ENCODE measurements around the gene DISP1.

The DISP1 gene

GRCh38 chr1:222814536-222815439 is at the start of gene DISP1:
DISP1 (plus strand) TSS chr1:222815039; CDS start chr1:222942824, 127,785 bp downstream.
- Histone ChIP-seq H3K27me3 (ENCODE audit: control insufficient read depth in 1 of 2, insufficient read depth in 2 of 2, low read length in 2 of 2) (no peaks in the 10 kb centered on the region), H3K4me1 (ENCODE audit: control insufficient read depth in 1 of 2, insufficient read depth in 2 of 2, low read length in 2 of 2) (peaks cover 17 to 21% of the 10 kb centered on the region in 2 donors), H3K4me3 (ENCODE audit: low read depth in 1 of 2, low read length in 2 of 2) (peak within 1 kb of the TSS; percentile 94 to 97), H3K36me3 (ENCODE audit: control insufficient read depth in 1 of 2, insufficient read depth in 2 of 2, low read length in 2 of 2) (no peaks in the 10 kb centered on the region), H3K9me3 (ENCODE audit: control insufficient read depth in 1 of 2, low read length in 2 of 2) (no peaks in the 10 kb centered on the region), H3K27ac (ENCODE audit: low read depth, low read length) (peak within 1 kb of the TSS; percentile 81), H3K9ac (ENCODE audit: low read depth in 1 of 2, low read length in 2 of 2) (peak within 1 kb of the TSS; percentile 85 to 89)

- Histone ChIP-seq H3K4me3 (ENCODE audit: low read depth in 1 of 2, low read length in 2 of 2) (no peak overlapping the region), H3K36me3 (ENCODE audit: control insufficient read depth in 1 of 2, insufficient read depth in 2 of 2, low read length in 2 of 2) (no peaks in the 10 kb centered on the region), H3K27me3 (ENCODE audit: control insufficient read depth in 1 of 2, insufficient read depth in 2 of 2, low read length in 2 of 2) (no peaks in the 10 kb centered on the region), H3K27ac (ENCODE audit: low read depth, low read length) (no peak overlapping the region), H3K4me1 (ENCODE audit: control insufficient read depth in 1 of 2, insufficient read depth in 2 of 2, low read length in 2 of 2) (no peaks in the 10 kb centered on the region), H3K9me3 (ENCODE audit: control insufficient read depth in 1 of 2, low read length in 2 of 2) (peaks cover 9 to 10% of the 10 kb centered on the region in 2 donors), H3K9ac (ENCODE audit: low read depth in 1 of 2, low read length in 2 of 2) (no peak overlapping the region)
Measured at GRCh38 chr1:222767152-222767571, 47.7 kb upstream of the DISP1 start.

- Histone ChIP-seq H3K4me3 (ENCODE audit: low read depth in 1 of 2, low read length in 2 of 2) (no peak overlapping the region), H3K9ac (ENCODE audit: low read depth in 1 of 2, low read length in 2 of 2) (no peak overlapping the region), H3K9me3 (ENCODE audit: control insufficient read depth in 1 of 2, low read length in 2 of 2) (peaks cover 9 to 10% of the 10 kb centered on the region in 2 donors), H3K27me3 (ENCODE audit: control insufficient read depth in 1 of 2, insufficient read depth in 2 of 2, low read length in 2 of 2) (no peaks in the 10 kb centered on the region), H3K36me3 (ENCODE audit: control insufficient read depth in 1 of 2, insufficient read depth in 2 of 2, low read length in 2 of 2) (no peaks in the 10 kb centered on the region), H3K4me1 (ENCODE audit: control insufficient read depth in 1 of 2, insufficient read depth in 2 of 2, low read length in 2 of 2) (no peaks in the 10 kb centered on the region), H3K27ac (ENCODE audit: low read depth, low read length) (no peak overlapping the region)
Measured at GRCh38 chr1:222768592-222768991, 46.2 kb upstream of the DISP1 start.

- Histone ChIP-seq H3K36me3 (ENCODE audit: control insufficient read depth in 1 of 2, insufficient read depth in 2 of 2, low read length in 2 of 2) (no peaks in the 10 kb centered on the region), H3K4me1 (ENCODE audit: control insufficient read depth in 1 of 2, insufficient read depth in 2 of 2, low read length in 2 of 2) (no peaks in the 10 kb centered on the region), H3K4me3 (ENCODE audit: low read depth in 1 of 2, low read length in 2 of 2) (no peak overlapping the region), H3K9ac (ENCODE audit: low read depth in 1 of 2, low read length in 2 of 2) (no peak overlapping the region), H3K27ac (ENCODE audit: low read depth, low read length) (no peak overlapping the region), H3K27me3 (ENCODE audit: control insufficient read depth in 1 of 2, insufficient read depth in 2 of 2, low read length in 2 of 2) (no peaks in the 10 kb centered on the region), H3K9me3 (ENCODE audit: control insufficient read depth in 1 of 2, low read length in 2 of 2) (peaks cover 9 to 10% of the 10 kb centered on the region in 2 donors)
Measured at GRCh38 chr1:222769181-222769580, 45.7 kb upstream of the DISP1 start.

- H3K4me3 ChIP-seq (ENCODE audit: low read depth in 1 of 2, low read length in 2 of 2) = no peak overlapping the region
- H3K9ac ChIP-seq (ENCODE audit: low read depth in 1 of 2, low read length in 2 of 2) = no peak overlapping the region
- H3K4me1 ChIP-seq (ENCODE audit: control insufficient read depth in 1 of 2, insufficient read depth in 2 of 2, low read length in 2 of 2) = no peaks in the 10 kb centered on the region
- no peak overlapping the region for H3K27ac ChIP-seq (ENCODE audit: low read depth, low read length)
- H3K9me3 ChIP-seq (ENCODE audit: control insufficient read depth in 1 of 2, low read length in 2 of 2) = peaks cover 9 to 10% of the 10 kb centered on the region in 2 donors
- no peaks in the 10 kb centered on the region for H3K27me3 ChIP-seq (ENCODE audit: control insufficient read depth in 1 of 2, insufficient read depth in 2 of 2, low read length in 2 of 2)
- no peaks in the 10 kb centered on the region for H3K36me3 ChIP-seq (ENCODE audit: control insufficient read depth in 1 of 2, insufficient read depth in 2 of 2, low read length in 2 of 2)
Measured at GRCh38 chr1:222769971-222770620, 44.7 kb upstream of the DISP1 start.

- Histone ChIP-seq H3K36me3 (ENCODE audit: control insufficient read depth in 1 of 2, insufficient read depth in 2 of 2, low read length in 2 of 2) (no peaks in the 10 kb centered on the region), H3K27me3 (ENCODE audit: control insufficient read depth in 1 of 2, insufficient read depth in 2 of 2, low read length in 2 of 2) (no peaks in the 10 kb centered on the region), H3K4me3 (ENCODE audit: low read depth in 1 of 2, low read length in 2 of 2) (no peak overlapping the region), H3K27ac (ENCODE audit: low read depth, low read length) (no peak overlapping the region), H3K9me3 (ENCODE audit: control insufficient read depth in 1 of 2, low read length in 2 of 2) (peaks cover 9 to 10% of the 10 kb centered on the region in 2 donors), H3K9ac (ENCODE audit: low read depth in 1 of 2, low read length in 2 of 2) (no peak overlapping the region), H3K4me1 (ENCODE audit: control insufficient read depth in 1 of 2, insufficient read depth in 2 of 2, low read length in 2 of 2) (no peaks in the 10 kb centered on the region)
Measured at GRCh38 chr1:222772996-222773379, 41.9 kb upstream of the DISP1 start.

- Histone ChIP-seq H3K9me3 (ENCODE audit: control insufficient read depth in 1 of 2, low read length in 2 of 2) (no peaks in the 10 kb centered on the region), H3K27ac (ENCODE audit: low read depth, low read length) (no peak overlapping the region), H3K4me3 (ENCODE audit: low read depth in 1 of 2, low read length in 2 of 2) (no peak overlapping the region), H3K4me1 (ENCODE audit: control insufficient read depth in 1 of 2, insufficient read depth in 2 of 2, low read length in 2 of 2) (no peaks in the 10 kb centered on the region), H3K36me3 (ENCODE audit: control insufficient read depth in 1 of 2, insufficient read depth in 2 of 2, low read length in 2 of 2) (no peaks in the 10 kb centered on the region), H3K27me3 (ENCODE audit: control insufficient read depth in 1 of 2, insufficient read depth in 2 of 2, low read length in 2 of 2) (no peaks in the 10 kb centered on the region), H3K9ac (ENCODE audit: low read depth in 1 of 2, low read length in 2 of 2) (no peak overlapping the region)
Measured at GRCh38 chr1:222777463-222777862, 37.4 kb upstream of the DISP1 start.

GRCh38 chr1:222777977-222778376 is 36.9 kb upstream of the DISP1 start:
- no peaks in the 10 kb centered on the region for H3K9me3 ChIP-seq (ENCODE audit: control insufficient read depth in 1 of 2, low read length in 2 of 2)
- no peak overlapping the region for H3K27ac ChIP-seq (ENCODE audit: low read depth, low read length)
- no peak overlapping the region for H3K4me3 ChIP-seq (ENCODE audit: low read depth in 1 of 2, low read length in 2 of 2)
- no peaks in the 10 kb centered on the region for H3K27me3 ChIP-seq (ENCODE audit: control insufficient read depth in 1 of 2, insufficient read depth in 2 of 2, low read length in 2 of 2)
- H3K4me1 ChIP-seq (ENCODE audit: control insufficient read depth in 1 of 2, insufficient read depth in 2 of 2, low read length in 2 of 2) = no peaks in the 10 kb centered on the region
- H3K9ac ChIP-seq (ENCODE audit: low read depth in 1 of 2, low read length in 2 of 2) = no peak overlapping the region
- no peaks in the 10 kb centered on the region for H3K36me3 ChIP-seq (ENCODE audit: control insufficient read depth in 1 of 2, insufficient read depth in 2 of 2, low read length in 2 of 2)

- no peak overlapping the region for H3K9ac ChIP-seq (ENCODE audit: low read depth in 1 of 2, low read length in 2 of 2)
- no peak overlapping the region for H3K4me3 ChIP-seq (ENCODE audit: low read depth in 1 of 2, low read length in 2 of 2)
- no peaks in the 10 kb centered on the region for H3K9me3 ChIP-seq (ENCODE audit: control insufficient read depth in 1 of 2, low read length in 2 of 2)
- H3K4me1 ChIP-seq (ENCODE audit: control insufficient read depth in 1 of 2, insufficient read depth in 2 of 2, low read length in 2 of 2) = no peaks in the 10 kb centered on the region
- no peaks in the 10 kb centered on the region for H3K27me3 ChIP-seq (ENCODE audit: control insufficient read depth in 1 of 2, insufficient read depth in 2 of 2, low read length in 2 of 2)
- H3K27ac ChIP-seq (ENCODE audit: low read depth, low read length) = no peak overlapping the region
- H3K36me3 ChIP-seq (ENCODE audit: control insufficient read depth in 1 of 2, insufficient read depth in 2 of 2, low read length in 2 of 2) = no peaks in the 10 kb centered on the region
Measured at GRCh38 chr1:222781251-222781650, 33.6 kb upstream of the DISP1 start.

GRCh38 chr1:222783051-222783450 is 31.8 kb upstream of the DISP1 start:
- H3K27me3 ChIP-seq (ENCODE audit: control insufficient read depth in 1 of 2, insufficient read depth in 2 of 2, low read length in 2 of 2) = no peaks in the 10 kb centered on the region
- no peak overlapping the region for H3K4me3 ChIP-seq (ENCODE audit: low read depth in 1 of 2, low read length in 2 of 2)
- no peaks in the 10 kb centered on the region for H3K4me1 ChIP-seq (ENCODE audit: control insufficient read depth in 1 of 2, insufficient read depth in 2 of 2, low read length in 2 of 2)
- no peaks in the 10 kb centered on the region for H3K9me3 ChIP-seq (ENCODE audit: control insufficient read depth in 1 of 2, low read length in 2 of 2)
- H3K36me3 ChIP-seq (ENCODE audit: control insufficient read depth in 1 of 2, insufficient read depth in 2 of 2, low read length in 2 of 2) = no peaks in the 10 kb centered on the region
- H3K9ac ChIP-seq (ENCODE audit: low read depth in 1 of 2, low read length in 2 of 2) = no peak overlapping the region
- H3K27ac ChIP-seq (ENCODE audit: low read depth, low read length) = no peak overlapping the region
